Forelimb muscle (tissue), 1 donor: ENCODE data around the gene CLCN1. TPM values are rescaled to one million over a fixed set of nuclear protein-coding genes. Genes with fewer than 3 reads are reported as not detected.
A peak's percentile ranks its signal among the peaks of the same experiment; 100 is the strongest.

Source experiments
- DNase-seq: peaks from one replicate; pipeline ENCODE4 v3.0.0-alpha.2; 2013; ENCODE audit warnings: low read depth
- polyA plus RNA-seq: library from polyadenylated mRNA; unstranded; fragments of 120-200 nt; gene quantifications from one replicate; pipeline ENCODE4 v1.2.1, GENCODE V29; 2013; ENCODE audit not compliant: insufficient read length

The CLCN1 gene
- polyA plus RNA-seq, 1 donor = 2.6 TPM

DNA sequence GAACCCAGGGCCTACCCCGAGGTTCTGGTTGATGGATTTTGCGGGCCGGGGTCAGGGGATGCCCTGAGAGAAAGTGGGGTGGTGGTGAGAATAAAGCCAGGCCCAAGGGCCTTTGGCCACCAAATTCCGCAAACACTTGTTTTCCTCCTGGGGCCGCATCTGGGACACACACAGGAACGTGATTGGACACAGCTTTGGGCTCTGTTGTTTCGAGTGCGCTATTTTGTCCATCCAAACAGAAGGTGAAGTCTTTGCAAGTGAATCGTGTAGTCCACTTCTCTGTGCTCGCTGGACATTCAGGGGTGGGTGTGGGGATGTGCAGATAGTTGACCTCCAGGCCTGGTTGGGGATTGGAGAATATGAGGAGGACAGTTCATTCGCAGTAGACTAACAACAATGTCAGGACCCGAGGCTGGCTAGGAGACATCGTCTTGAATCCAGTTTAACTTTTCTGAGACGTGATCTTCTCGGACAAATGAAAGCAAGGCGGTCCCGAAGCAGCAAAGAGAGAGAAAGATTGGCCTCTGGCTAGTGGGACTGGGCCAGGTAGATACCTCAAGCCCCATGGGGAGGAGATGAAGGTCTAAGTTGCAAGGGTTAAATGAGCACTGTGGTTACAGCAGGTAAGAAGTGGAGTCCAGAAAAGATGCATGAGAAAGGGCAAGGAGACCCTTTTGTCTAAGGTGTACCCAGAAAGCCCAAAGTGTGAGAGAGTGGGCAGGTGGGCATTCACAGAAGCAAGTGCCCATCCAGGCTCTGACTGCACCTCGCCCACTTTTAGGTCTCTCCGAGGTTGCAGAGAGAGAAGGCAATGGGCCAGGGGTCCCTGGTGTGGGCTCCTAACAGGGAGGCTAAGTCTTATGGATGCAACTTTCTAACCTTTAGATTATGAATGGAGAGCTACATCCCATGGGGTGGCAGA, 47.4 kb downstream of the CLCN1 start:
- no peak for DNase-seq

DNA sequence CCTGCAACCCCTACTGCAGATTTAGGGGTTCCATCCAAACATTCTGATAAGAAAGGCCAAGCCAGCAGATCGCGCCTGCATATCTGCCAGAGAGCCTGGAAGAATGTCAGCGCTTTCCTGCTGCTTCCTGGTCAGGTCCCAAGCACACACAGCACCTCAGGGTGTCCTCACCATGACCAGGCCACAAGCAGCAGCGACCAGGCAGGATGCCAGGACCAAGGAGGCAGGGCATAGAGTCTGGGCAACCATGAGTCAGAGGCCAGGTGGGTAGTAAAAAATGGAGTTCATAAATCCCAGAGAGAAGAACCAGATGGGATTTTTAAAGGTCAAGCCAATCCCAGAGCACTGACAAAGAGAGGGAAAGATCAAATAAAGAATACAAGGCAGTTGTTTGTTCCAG, 52.1 kb downstream of the CLCN1 start:
- DNase-seq = no peak

GRCh38 chr7:143368387-143368786, 52.5 kb downstream of the CLCN1 start:
- DNase-seq = no peak

- DNase-seq = no peak
Observed at GRCh38 chr7:143369678-143370651, 54.1 kb downstream of the CLCN1 start.

- no peak for DNase-seq
Observed at GRCh38 chr7:143372070-143372469, 56.2 kb downstream of the CLCN1 start.

DNA sequence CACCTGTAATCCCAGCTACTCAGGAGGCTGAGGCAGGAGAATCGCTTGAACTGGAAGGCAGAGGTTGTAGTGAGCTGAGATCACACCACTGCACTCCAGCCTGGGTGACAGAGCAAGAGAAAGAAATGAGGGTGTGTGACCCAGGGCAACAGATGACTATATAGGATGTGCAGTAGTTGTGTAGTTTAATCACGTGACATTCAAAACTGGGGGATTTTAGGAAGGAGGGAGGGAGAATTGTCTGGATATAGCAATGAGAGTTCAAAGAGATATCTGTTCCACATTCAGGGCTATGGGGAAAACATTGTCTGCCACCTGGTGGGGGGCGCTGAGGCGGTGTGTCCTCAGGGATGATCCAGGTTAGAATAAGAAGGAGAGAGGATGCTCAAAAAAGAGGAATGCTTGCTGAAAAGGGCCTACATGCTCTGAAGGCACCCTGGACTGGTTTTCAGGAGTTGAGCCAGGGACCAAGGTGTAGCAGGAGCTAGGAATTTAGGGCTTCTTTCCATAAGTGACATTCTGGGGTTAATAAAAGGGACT, 57.4 kb downstream of the CLCN1 start:
- no peak for DNase-seq

DNA sequence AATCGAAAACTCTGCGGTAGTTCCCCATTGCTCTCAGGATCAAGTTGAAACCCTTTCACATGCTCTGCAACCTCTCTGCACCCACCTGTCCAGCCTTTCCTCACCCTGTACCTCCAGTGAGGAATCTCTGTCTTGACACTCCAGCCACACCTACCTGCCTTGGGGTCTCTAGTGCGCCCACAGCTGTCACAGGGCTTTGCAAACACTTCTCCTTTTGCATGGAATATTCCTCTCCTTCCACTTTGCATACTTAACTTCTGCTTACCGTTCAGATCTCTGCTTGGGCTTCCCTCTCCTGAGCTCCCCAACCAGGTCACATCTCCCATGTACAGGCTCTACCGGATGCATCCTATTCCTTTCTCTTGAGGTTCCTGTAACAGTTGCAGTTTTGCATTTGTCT, 58.6 kb downstream of the CLCN1 start:
- no peak for DNase-seq

DNA sequence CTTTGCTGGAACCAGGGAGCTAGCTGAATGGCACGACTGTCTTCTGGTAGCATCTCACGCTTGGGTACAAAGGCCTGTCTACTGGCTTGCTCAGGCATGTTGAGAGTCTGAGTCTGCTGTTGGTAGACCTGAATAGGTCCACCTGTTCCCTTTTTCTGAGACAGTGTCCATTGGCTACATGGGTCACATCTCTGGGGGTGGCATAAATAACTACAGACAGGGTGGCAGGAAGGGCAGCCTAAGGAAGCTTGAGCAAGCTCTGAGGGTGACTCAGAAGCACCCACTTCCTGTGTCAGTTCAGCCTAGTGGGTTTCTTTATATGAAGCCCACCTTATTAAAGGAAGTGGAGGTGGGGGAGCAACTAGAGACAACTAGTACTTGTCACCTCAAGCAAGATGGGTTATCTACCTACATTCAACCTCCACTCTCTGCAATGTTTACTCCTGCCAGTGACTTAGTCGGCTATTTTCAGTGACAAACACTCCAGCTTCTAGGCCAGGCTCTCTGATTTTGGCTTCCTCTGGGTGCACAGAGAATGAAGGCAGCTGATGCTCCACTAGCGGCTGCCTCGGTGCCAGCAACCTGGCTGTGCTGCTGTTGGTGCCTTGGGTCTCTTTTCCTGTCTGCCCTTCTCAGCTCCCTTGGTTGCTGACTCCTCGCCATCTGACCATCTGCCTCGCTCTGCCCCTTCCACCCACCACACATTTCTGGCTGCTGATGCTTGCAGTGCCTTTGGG, 59.6 kb downstream of the CLCN1 start:
- no peak for DNase-seq

- DNase-seq = no peak
Observed at GRCh38 chr7:143376396-143376795, 60.5 kb downstream of the CLCN1 start.

DNA sequence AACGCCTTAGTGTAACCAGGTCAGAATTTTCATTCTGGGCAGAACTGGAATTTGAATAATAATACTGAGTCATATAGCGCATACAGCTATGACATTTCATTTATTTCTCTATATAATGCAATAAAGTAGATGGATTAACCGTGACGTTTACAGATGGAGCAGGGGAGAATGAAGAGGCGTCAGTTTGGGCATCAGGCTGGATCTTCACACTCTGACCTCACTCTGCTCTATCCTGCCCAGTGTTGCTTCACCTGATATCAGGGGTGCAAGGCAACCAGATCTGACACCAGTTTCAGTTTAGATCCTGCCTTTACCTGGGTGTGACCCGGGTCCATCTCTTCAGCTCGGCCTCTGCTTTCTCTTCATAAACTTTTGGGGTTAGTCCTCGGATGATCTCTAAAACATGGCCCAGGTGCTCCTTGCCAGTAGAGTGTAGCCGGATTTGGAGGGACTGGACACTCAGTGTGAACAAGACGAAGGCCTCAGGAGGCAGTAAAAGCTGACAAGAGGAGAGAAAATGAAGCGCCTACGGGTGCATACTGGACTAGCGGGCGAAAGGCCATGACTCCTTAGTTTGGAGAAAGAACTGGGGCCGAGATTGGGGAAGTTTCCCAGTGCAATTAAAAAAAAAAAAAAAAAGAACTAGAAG, 63.8 kb downstream of the CLCN1 start:
- no peak for DNase-seq

DNA sequence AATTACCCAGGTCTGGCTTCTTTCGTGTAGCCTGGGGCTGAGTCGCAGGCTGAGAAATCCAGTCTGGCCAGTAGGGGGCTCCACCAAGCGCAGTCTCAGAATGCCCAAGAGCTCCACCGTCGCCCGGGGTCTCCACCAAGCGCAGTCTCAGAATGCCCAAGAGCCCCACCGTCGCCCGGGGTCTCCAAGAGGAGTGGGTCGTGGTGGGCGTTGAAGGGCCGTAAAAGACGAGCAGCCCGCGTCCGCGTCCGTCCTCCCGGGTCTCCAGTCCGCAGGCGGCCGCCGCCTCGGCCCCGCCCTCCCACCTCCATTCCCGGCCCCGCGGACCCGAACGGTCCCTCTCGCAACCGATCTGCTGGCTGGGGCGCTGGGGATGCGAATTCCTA, 64.3 kb downstream of the CLCN1 start:
- DNase-seq = peak; percentile 68

GRCh38 chr7:143380646-143381426, 64.9 kb downstream of the CLCN1 start, which contains the start of gene ZYX:
Gene ZYX, plus strand, starts transcription at chr7:143381345. Its CDS starts 227 bp downstream, at chr7:143381572.
- peak; percentile 72 for DNase-seq

DNA sequence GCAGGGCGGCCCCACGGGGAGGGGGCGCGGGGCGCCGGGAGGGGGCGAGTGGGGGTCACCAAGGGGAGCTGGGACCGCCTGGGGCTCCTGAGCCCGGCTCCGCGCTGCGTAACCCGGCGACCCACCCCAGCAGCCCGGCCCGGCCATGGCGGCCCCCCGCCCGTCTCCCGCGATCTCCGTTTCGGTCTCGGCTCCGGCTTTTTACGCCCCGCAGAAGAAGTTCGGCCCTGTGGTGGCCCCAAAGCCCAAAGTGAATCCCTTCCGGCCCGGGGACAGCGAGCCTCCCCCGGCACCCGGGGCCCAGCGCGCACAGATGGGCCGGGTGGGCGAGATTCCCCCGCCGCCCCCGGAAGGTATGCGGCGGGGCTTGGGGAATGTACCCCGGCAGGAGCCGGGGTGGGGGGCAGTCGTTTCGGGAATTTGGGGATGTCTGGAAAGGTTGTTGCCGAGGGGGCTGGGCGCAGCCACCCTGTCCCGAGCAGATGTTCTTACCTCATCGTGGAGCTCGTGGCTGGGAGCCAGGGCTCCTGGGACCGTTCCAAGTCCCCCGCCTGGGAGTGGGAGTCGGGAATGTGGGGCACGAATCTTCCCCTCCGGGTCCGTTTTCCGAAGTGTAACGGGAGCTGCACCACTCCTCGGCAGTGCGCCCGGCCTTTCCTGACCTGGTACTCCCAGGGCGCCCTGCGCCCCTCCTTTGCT, 65.7 kb downstream of the CLCN1 start:
- no peak for DNase-seq

- no peak for DNase-seq
Observed at GRCh38 chr7:143382126-143382790, 66.3 kb downstream of the CLCN1 start.

DNA sequence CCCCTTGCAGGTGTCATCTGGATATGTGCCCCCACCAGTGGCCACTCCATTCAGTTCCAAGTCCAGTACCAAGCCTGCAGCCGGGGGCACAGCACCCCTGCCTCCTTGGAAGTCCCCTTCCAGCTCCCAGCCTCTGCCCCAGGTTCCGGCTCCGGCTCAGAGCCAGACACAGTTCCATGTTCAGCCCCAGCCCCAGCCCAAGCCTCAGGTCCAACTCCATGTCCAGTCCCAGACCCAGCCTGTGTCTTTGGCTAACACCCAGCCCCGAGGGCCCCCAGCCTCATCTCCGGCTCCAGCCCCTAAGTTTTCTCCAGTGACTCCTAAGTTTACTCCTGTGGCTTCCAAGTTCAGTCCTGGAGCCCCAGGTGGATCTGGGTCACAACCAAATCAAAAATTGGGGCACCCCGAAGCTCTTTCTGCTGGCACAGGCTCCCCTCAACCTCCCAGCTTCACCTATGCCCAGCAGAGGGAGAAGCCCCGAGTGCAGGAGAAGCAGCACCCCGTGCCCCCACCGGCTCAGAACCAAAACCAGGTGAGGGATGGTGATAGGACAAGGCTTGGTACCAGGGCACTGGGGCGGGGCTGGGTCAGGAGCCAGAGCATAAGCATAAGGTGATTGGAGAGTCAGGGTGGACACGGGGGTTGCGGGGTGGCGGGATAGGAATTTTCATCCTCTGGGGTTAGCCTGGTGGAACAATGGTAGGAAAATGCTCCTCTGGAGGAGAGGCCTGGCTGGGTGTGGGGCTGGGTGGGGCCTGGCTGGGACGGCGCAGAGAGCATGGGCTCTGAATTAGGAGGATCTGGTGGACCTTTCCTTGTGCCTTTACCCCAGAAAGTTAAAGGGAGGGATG, 67.1 kb downstream of the CLCN1 start:
- DNase-seq = no peak

DNA sequence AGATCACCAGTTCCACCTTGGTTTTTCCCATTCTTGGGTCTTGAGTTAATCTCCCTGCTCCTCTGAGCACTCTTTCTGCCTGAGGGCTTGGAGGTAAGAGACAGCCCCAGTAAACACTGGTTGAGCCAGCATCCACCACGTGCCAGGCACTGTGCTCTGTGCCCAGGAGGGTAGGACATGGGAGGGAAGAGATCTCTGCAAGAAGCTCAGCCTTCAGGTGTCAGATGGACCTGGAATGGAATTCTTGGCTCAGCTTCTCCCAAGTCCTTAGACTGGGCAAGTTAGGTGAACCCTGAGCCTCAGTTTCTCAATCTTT, 67.7 kb downstream of the CLCN1 start:
- no peak for DNase-seq

DNA sequence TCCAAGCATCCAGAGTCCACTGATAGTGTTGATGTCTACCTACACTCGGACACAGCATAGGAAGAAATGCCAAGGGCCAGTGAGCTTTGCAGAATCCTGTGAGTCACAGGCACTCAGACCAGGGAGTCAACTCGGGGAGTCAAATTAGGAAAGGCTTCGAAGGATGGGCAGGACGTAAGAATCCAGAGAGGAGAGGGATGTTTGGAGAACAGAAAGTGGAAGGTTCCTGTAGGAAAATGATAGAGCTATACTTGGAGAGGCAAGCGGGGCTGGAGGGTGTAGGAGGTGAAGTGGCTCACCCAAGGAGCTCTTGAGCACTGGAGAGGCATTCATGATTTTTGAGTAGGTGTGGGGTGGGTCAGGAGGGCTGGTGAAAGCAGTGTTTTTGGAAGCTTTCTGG, 68.2 kb downstream of the CLCN1 start:
- no peak for DNase-seq
